HG03521 (cell line): ENCODE measurements around the gene AKAP11.

Experiments used
- ATAC-seq: cut with Tn5 transposase; IDR thresholded peaks from one replicate; pipeline ENCODE4 v1.9.1; 2021; ENCODE audit warnings: mild to moderate bottlenecking, moderate library complexity; ENCODE audit not compliant: unreplicated experiment

AKAP11 gene

GRCh38 chr13:42274386-42275097 is 2.6 kb downstream of the AKAP11 start:
- no peak for ATAC-seq

- peak; percentile 28 for ATAC-seq
These were observed 3.1 kb downstream of the AKAP11 start for GRCh38 chr13:42275098-42275471.

- ATAC-seq, result no peak
These were observed 3.6 kb downstream of the AKAP11 start for GRCh38 chr13:42275506-42275905.

- no peak for ATAC-seq
These were observed 4.7 kb downstream of the AKAP11 start for GRCh38 chr13:42276683-42277082.

- no peak for ATAC-seq
These were observed 5.8 kb downstream of the AKAP11 start for GRCh38 chr13:42277618-42278276.

GRCh38 chr13:42279080-42279479 is 7.1 kb downstream of the AKAP11 start:
- ATAC-seq, result no peak

GRCh38 chr13:42279986-42280385 is 8.0 kb downstream of the AKAP11 start:
- ATAC-seq, result no peak

- ATAC-seq, result no peak
These were observed 8.6 kb downstream of the AKAP11 start for GRCh38 chr13:42280537-42280936.

- no peak for ATAC-seq
These were observed 11.6 kb downstream of the AKAP11 start for GRCh38 chr13:42283574-42283973.

GRCh38 chr13:42284068-42284467 is 12.1 kb downstream of the AKAP11 start:
- no peak for ATAC-seq

GRCh38 chr13:42298392-42298791 is 26.4 kb downstream of the AKAP11 start:
- ATAC-seq, result no peak

GRCh38 chr13:42305503-42305902 is 33.6 kb downstream of the AKAP11 start:
- no peak for ATAC-seq

- ATAC-seq, result no peak
These were observed 35.5 kb downstream of the AKAP11 start for GRCh38 chr13:42307461-42307860.

GRCh38 chr13:42312817-42313431 is 41.0 kb downstream of the AKAP11 start:
- no peak for ATAC-seq

- ATAC-seq, result no peak
These were observed 46.6 kb downstream of the AKAP11 start for GRCh38 chr13:42318570-42318969.

- no peak for ATAC-seq
These were observed 48.4 kb downstream of the AKAP11 start for GRCh38 chr13:42320375-42320787.

GRCh38 chr13:42322806-42323205 is 50.9 kb downstream of the AKAP11 start:
- ATAC-seq, result no peak

- no peak for ATAC-seq
These were observed 52.8 kb downstream of the AKAP11 start for GRCh38 chr13:42324704-42325103.

GRCh38 chr13:42327725-42328124 is 55.8 kb downstream of the AKAP11 start:
- no peak for ATAC-seq

- no peak for ATAC-seq
These were observed 56.7 kb downstream of the AKAP11 start for GRCh38 chr13:42328672-42329071.

- ATAC-seq, result no peak
These were observed 57.3 kb downstream of the AKAP11 start for GRCh38 chr13:42329239-42329638.

- ATAC-seq, result no peak
These were observed 59.1 kb downstream of the AKAP11 start for GRCh38 chr13:42331009-42331408.
